Cortex of kidney (tissue), 1 donor: ENCODE data around the gene NBEA.

Source experiments
- DNase-seq: peaks from one replicate; lab custom pipeline; 2025; lab: John Stamatoyannopoulos, UW

Gene NBEA

DNA sequence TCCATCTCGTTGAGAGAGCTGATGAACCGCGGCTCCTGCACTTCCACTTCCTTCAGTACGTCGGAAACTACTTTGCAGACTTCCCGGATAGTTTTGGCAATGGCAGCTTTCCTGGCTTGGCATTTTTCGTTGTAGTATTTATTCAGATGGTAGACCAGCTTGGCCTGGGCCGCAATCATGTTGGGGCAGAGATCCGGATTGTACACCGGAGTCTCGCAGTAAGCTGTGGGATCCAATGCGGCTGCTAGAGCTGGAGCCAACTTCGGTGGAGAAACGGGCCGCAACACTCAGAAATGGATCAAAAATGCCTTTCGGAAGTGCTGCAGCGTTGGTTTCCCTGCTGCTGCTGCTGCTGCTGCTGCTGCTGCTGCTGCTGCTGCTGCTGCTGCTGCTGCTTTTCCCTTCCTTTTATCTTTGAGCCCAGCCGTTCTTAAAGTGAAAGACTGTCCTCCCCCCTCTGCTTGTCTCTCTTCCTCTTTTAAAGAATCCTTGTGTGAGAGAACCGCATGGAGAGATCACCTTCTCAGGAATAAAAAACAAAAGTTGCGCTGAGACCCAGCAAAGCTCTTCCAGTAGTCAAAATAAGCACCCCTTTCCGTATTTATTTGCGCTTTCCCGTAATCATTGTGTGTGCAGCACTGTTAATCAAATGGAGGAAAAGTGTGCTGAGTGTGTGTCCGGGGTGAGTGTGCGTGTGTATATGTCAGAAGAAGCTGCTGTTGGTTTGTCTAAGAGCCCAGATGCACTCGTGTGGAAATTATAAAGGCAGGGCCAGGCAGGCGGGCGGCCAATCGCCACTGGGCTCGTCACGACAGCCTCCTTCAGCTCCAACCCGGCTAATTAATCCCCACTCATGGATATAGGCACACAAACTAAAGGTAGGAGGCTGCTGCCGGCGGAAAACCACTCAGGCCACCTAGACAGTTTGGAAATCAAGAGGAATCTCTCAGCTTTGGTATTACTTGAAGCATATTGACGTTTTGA, 534.2 kb downstream of the NBEA start, which contains the start of gene MAB21L1:
Gene MAB21L1, minus strand, starts transcription at position 730 of the 984 bp plus-strand sequence. Its CDS starts 551 bp downstream, at position 179.
- no peak for DNase-seq

DNA sequence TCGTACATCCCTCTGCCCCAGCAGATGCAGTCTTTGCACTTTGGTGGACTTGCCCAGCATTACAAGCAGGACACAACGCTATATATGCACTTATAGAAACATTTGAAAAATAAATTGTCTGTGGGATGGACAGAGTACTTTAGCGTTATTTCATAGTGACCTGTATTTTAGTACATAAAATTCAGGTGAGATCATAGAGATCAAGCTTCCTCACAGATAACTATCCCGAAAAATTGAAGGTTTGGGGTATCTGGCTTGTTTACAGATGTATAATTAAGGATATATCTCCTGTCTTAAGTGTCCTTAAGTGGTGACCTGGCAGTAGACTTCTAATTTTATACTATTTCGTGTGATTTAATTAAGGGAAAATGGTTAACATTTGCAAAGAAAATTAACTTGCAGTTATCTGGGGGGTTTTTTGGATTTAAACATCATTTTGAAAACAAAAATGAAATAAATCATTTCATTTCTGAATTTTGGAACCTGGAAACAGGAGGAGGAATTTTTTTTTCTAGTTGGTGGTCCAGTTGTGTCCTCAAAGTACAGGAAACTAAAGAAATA, 535.4 kb downstream of the NBEA start:
- no peak for DNase-seq

DNA sequence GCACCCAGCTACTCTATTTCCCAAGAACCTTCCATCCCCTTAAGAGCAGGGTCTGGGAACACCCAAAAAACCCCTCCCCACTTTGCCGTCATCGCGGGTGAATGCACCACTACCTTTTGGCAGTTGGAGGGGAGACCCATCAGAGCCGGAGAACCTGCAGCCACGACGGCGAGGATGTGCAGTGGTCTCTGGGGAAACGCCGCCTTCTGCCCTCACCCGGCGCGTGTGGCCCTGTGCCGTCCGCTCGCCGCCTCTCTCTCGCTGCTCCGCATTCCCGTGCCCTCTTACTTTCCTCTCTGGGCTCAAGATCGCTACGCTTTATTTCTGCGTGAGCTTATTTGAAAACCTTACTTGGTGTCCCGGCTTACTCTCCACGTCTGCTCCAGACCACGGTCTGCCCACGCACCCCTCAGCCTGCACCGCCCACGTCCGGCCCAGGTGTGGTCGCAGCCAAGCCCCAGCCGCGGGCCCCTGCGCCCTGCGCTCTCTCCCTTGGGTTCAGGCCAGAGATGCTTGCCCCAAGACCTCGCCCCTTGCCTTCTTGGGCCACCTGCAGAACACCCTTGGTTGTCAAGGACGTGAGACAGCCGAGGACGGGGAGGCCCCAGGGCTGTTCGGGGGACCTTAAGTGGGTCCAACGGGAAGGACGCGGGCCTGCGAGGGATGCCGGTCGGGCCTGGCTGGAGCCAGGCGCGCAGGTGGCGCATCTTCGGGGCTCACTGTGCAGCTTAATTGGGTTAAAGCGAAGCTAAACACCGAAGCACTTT, 536.4 kb downstream of the NBEA start:
- DNase-seq: no peak

DNA sequence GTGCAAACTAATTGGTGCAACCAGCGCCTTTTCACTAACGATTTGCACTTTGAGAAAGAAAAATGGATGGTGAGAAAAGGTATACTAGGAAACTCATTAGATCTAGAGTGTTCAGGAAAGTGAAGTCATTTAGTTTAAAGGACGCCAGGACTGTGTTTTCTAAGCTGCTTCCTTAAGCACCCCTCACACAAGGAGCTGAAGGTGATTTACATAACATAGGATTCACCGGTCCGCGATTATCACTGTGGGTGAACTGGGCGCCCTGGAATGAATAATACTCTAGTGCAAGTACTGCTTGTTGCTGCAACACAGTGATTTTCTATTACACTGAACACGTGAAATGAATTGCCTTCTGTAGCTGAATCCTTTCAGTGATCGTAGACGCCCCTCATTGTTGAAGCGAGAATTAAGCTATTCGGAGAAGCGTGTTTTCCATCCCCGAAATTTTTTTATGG, 537.0 kb downstream of the NBEA start:
- no peak for DNase-seq

DNA sequence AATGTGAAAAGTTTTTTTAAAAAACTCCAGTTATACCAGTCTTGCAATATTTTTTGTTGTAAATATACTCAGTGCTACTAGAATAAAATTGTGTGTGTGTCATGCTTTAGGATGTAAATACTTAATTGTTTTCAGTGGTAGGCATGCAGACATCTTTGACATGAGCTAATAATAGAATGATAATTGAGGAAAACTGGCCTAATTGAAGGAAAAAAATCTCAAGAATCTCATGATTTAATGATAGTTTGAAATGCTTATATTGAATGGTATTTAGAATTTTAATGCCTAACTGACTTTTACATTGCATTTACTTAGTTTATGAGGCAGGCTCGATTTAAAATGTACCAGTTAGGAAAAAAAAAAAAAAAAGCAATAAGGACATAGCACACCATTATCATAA, 537.6 kb downstream of the NBEA start:
- DNase-seq: no peak

DNA sequence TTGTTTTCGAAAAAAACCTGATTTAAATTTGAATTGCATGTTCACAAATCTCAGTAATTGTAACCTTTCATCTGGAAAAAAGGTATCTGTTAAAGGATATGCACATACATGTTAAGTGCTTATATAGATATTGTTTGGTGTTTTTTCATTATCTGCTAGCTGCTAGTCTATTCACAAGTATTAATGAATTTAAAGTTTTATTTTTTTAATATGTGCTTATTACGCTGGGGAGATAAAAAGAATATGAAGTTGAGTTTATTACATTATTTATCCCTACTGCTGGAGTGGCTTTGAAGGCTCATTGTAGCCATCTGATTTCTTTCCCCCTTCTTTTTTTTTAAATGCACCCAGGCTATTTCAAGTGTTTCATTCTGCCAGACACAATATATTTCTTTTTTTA, 538.3 kb downstream of the NBEA start:
- no peak for DNase-seq

DNA sequence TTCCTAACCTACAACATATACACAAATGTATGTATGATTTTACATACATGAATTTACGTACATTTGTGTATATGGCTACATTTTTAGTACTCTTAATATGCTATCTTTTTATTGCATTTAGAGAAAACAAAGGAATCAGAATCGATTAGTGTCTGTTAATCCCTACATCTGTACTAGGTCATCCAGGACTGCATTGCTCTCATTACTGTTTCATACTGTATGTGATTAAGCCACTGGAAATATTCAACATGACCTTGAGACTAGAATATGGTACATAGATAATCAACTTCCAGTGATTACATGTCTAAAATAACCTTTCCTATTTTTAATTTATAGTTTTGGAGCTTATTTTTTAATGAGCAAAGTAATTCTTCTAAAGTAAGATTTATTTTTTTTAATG, 539.7 kb downstream of the NBEA start:
- no peak for DNase-seq

DNA sequence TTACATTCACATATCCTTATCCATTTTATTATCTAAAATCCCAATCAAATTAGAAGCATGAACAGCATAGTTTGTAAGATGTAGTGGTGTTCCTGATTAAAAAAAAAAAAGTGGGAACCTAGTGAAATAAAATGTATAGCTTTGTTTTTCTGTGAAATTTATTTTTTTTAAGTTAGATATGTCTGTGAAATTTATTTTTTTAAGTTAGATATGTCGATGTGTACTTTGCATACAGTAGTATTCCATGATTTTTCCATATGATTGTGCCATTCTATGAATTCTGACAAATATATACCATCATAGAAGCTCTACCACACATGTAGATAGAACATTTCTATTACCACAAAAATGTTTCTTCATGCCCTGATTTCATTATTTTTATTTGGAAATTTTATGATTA, 540.5 kb downstream of the NBEA start:
- DNase-seq: no peak

DNA sequence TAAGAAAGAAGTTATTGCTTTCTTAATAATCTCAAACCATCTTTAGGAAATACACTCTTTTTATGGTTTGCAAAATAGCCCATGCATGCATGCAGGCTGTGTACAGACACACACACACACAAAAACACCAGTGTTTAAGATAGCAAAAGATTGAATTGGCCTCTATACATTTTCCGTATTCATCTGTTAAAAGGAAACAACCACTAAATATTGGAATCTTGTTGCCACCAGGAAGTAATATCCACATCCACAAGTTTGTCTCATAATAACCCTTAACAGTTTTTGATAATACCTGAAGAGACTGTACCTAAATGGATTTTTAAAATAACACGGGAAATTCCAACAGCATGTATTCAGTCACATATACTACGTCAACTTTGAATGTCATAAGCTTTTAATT, 541.7 kb downstream of the NBEA start:
- no peak for DNase-seq

DNA sequence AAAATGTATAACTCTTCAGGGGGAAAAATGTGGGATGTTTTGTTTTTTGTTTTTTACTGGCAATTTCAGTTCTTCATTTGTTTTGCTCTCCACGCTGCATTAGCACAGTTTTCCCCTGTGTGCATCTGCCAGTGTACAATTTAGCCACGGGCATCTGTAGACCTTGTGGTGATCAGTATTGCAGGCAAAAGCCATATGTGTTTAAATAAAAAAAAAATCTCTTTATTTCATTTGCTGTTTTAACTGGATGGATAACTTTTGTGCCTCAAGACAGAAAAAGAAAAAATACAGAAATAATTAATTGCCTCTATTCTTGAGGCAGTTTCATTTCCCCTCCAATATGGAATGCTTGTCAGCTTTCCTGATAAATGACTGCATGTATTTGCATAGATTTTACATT, 542.3 kb downstream of the NBEA start:
- no peak for DNase-seq

DNA sequence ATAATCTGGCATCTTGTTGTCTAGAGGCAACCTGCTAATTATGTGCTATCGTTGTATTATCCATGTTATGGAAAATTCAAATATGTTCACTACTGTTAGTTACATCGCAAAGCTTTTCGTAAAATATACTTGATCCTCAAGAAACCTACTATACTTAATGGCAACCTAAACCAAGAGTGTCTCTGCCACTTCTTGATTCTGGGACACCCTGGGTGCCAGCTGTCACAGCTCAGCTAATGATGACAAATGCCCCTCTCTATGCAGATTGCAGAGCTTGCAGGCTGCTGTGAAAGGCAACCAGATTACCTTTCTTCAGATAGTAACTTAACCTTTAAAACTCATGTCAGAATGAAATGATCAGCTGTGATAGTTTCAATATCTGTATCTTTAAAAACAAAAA, 543.4 kb downstream of the NBEA start:
- DNase-seq: no peak

DNA sequence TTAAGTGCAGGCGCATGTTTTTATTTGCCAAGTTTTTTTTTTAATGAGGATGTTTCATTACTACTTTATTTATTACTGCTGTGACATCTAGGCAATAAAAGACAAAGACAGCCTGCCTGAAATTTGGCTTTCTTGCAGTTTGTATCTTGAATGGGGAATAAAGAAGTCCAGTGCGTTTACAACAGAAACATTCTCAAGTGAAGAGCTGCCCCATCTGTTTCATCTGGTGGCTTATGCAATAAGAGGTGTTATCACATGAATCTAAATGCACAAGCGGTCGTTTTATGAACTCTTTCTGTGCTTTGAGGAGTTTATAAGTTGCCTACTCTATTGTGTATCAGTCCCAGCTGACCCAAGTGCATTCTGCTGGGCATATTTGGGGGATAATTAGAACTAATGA, 547.0 kb downstream of the NBEA start:
- no peak for DNase-seq

DNA sequence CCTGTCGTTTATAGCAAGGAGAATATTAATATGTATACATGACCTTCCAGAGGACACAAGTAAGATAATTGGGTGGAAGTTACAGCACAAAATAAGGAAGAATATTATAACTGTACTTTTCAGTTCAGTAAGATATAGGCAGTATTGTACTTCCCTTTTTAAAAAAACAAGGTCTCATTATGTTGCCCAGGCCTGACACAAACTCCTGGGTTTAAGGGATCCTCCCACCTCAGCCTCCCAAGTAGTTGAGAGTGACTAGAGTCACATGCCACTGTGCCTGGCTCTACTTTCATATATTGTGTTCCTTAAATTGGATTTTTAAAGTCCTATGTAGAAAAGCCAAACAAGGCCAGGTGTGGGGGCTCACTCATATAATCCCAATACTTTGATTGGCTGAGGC, 553.9 kb downstream of the NBEA start:
- DNase-seq: no peak

DNA sequence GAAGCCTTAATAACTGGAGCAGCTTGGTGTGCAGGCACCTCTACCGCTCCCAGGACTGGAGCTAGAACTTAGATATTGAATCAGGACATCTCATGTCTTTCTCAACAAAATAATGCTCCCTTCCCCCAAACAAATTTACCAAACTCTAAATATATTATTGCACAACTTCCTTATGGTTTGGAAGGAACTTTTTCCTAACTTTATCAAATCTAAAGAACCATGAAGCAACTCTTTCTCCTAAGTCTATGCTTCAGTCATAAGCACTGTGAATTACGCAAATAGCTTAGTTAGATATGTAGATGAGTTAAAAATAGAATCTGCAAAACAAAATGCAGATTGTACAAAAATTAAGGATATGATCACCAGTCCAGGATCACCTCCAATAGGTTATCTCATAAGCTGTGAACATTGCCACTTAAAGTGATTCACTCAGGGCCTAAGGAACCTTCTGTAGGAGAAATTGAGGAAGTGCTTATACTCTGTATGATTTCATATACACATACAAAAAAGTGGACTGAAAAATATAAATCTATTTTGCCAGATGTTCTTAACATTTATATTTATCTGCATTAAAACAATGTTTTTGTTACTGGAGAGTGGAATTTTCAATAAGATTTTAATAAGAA, 554.8 kb downstream of the NBEA start:
- no peak for DNase-seq

DNA sequence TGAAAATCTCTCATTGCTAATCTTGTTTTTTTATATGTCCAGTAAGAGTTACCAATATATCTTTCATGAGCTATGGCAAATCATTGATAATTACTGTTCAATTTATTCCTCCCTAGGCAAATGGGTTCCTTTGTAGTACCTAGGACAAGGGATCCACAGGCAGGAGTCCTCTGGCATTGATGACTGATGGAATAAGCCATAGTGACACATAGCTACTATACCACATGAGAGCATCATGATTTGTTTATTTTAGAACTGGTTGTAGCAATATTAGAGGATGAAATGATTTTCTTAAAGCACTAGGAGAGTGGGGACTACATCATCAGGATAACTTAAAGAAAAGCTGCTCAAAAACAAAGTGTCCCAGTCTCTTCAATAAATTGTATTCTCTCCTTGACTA, 556.2 kb downstream of the NBEA start:
- DNase-seq: no peak

DNA sequence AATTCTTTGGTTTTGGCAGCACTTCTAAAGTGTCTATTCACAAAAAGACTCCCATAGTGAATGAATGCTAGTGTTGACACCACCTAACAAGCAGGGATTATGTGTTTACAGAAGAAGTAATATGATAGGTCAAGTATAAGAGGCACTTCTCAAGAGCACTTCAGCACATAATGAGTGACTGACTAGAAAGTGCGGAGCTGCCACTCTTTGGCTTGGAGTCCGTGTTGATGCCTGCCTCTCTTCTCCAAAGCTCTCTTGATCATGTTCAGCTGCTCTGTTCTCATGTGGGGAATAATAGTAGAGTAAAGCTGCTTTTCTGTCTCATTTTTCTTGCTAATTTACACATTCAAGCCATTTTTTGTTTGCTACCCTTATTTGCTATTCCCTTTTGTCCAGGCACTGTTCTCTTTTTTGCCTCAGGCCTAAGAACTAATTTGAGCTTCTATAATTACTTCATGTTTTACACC, 557.2 kb downstream of the NBEA start:
- no peak for DNase-seq

DNA sequence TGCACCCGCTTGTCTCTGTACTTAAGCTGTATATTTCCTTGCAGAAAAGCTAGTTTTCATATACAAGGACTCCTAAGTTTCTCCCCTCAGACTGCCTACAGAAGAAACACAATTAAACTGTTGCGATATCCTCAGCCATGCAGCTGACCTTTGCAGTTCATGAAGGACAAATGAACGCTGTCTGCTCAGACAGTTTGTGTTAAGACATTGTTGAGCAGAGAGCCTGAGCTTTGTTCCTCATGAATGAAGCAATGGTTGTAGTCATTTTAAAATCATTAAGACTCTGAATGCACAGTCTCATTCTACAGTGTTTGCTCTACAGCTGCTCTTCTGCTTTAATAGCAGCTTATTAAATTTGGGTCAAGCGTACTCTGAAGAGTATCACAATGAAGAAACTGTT, 557.6 kb downstream of the NBEA start:
- no peak for DNase-seq

DNA sequence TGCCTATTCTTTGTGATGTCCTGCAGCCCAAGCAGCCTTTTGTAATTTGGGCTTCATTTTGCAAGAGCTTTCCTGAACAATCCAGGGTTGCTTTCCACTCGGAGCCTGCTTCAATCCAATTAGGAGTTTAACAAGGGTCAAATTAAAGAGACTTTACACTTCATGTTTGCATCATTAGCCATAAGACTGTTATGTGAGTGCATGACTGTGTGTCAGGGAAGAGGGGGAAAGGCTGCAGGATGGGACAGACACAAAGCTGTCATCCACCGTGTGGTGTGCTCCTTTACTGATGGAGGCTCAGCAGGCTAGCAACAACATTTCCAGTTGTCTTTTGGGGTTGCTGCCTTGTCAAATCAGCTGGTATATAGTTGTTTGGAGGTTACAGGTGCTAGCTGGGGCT, 558.1 kb downstream of the NBEA start:
- DNase-seq: no peak

DNA sequence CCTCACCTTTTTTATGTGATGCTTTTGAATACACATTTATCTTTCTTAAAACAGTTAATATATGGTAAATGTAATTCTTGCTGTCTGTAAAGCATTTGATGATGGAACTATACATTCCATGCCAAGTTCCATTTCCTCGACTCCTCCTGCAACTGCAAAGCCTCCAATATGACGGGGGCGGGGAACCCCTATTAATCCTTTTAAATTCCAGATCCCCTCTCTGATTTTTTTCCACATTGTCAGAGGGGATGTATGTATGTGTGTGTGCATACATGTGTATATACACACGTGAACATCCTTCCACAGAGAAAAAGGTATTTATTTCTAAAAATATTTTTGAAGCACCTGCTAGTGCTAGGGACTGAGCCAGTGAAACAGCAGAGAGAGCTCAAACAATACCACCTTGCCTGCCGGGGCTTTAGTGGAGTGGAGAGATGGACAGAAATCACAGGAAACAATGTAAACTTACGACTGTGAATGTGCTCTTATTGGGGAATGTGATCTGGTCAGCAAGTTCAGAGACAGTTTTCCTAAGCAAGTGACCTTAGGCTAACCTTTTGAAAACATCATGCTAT, 559.7 kb downstream of the NBEA start:
- DNase-seq: no peak

DNA sequence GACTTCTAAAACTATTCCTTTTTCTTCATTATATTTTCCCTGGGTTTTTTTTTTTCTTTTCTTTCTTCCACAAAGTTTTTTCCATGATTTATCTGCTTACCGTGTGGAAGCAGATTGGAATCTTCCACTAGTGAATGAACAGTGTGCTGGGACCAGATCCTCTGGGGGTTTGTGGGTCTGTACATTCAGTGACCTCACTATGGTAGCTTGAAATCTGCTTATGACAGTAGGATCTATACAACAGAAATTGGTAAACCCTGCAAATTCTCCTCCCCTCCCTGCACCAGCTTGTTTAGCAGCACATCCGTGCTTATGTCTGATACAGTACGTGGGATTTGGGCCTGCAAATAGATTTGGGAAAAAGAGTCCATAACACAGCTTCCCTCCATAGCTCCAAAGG, 560.4 kb downstream of the NBEA start:
- DNase-seq: no peak

DNA sequence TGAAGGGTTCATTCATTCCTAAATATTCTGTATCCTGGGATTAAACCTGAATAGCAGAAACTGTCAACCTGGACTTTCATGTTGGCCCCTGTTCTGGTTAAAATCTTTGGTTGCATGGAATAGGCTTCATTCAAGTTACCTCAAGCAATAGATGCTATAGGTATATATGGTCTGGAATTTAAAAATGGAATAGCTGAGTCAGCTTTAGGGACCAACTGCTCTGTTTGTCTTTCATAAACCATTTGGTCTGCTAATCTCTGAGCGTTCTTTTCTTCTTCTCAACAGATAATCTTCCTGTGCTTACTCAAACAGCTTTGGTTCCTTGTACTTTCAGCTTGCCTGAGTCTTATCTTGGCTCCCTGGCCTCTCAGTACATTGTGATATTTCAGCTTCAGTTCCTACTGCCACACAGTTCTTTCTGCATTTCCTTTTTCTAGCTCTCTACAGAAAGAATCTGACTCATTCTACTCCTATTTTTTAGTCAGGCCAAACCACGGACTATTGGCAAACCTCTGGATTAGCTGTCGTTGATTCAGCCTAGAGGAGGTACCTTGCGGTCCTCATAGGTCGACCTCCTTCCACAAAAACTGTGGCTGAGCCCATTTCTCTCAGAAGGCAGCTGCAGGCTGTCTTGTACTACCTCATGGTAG, 570.3 kb downstream of the NBEA start:
- DNase-seq: no peak
